HG03135 (cell line): Measurements from ENCODE around the gene POU6F2.
"Not testable (repeated sequence)": the region's sequence is repeated elsewhere in the genome, so short reads cannot be mapped to it uniquely, and the experiment has no call there.

Experiments used
- ATAC-seq: cut with Tn5 transposase; IDR thresholded peaks from one replicate; pipeline ENCODE4 v1.9.1; 2021; ENCODE audit warnings: mild to moderate bottlenecking, moderate library complexity; ENCODE audit not compliant: unreplicated experiment

Gene POU6F2

GRCh38 chr7:38992203-38992602 lies 14.5 kb downstream of the POU6F2 start:
- no peak for ATAC-seq

GRCh38 chr7:39001595-39001994 lies 23.9 kb downstream of the POU6F2 start:
- no peak for ATAC-seq

GRCh38 chr7:39002755-39003154 lies 25.0 kb downstream of the POU6F2 start:
- ATAC-seq: no peak

- no peak for ATAC-seq
Measured at GRCh38 chr7:39005036-39005435, 27.3 kb downstream of the POU6F2 start.

- ATAC-seq: no peak
Measured at GRCh38 chr7:39005461-39005860, 27.8 kb downstream of the POU6F2 start.

GRCh38 chr7:39013049-39013939 lies 35.6 kb downstream of the POU6F2 start:
- ATAC-seq: not testable (repeated sequence)

GRCh38 chr7:39016609-39017008 lies 38.9 kb downstream of the POU6F2 start:
- ATAC-seq: no peak

GRCh38 chr7:39017369-39017915 lies 39.7 kb downstream of the POU6F2 start:
- no peak for ATAC-seq

GRCh38 chr7:39022796-39023195 lies 45.1 kb downstream of the POU6F2 start:
- ATAC-seq: no peak

GRCh38 chr7:39027491-39027890 lies 49.8 kb downstream of the POU6F2 start:
- no peak for ATAC-seq

GRCh38 chr7:39033885-39034624 lies 56.3 kb downstream of the POU6F2 start:
- ATAC-seq: no peak

- ATAC-seq: no peak
Measured at GRCh38 chr7:39035156-39035555, 57.4 kb downstream of the POU6F2 start.

GRCh38 chr7:39035903-39036302 lies 58.2 kb downstream of the POU6F2 start:
- no peak for ATAC-seq

- no peak for ATAC-seq
Measured at GRCh38 chr7:39042670-39043069, 65.0 kb downstream of the POU6F2 start.

- no peak for ATAC-seq
Measured at GRCh38 chr7:39043531-39043930, 65.8 kb downstream of the POU6F2 start.

- ATAC-seq: no peak
Measured at GRCh38 chr7:39044489-39044888, 66.8 kb downstream of the POU6F2 start.

GRCh38 chr7:39045231-39045630 lies 67.5 kb downstream of the POU6F2 start:
- ATAC-seq: no peak

- no peak for ATAC-seq
Measured at GRCh38 chr7:39051279-39051678, 73.6 kb downstream of the POU6F2 start.

- no peak for ATAC-seq
Measured at GRCh38 chr7:39051707-39052106, 74.0 kb downstream of the POU6F2 start.

- ATAC-seq: no peak
Measured at GRCh38 chr7:39054731-39055130, 77.0 kb downstream of the POU6F2 start.

- no peak for ATAC-seq
Measured at GRCh38 chr7:39056153-39056552, 78.4 kb downstream of the POU6F2 start.

GRCh38 chr7:39062811-39063210 lies 85.1 kb downstream of the POU6F2 start:
- ATAC-seq: no peak
